Measurements from ENCODE around the gene TMEM253.

Gene TMEM253

DNA sequence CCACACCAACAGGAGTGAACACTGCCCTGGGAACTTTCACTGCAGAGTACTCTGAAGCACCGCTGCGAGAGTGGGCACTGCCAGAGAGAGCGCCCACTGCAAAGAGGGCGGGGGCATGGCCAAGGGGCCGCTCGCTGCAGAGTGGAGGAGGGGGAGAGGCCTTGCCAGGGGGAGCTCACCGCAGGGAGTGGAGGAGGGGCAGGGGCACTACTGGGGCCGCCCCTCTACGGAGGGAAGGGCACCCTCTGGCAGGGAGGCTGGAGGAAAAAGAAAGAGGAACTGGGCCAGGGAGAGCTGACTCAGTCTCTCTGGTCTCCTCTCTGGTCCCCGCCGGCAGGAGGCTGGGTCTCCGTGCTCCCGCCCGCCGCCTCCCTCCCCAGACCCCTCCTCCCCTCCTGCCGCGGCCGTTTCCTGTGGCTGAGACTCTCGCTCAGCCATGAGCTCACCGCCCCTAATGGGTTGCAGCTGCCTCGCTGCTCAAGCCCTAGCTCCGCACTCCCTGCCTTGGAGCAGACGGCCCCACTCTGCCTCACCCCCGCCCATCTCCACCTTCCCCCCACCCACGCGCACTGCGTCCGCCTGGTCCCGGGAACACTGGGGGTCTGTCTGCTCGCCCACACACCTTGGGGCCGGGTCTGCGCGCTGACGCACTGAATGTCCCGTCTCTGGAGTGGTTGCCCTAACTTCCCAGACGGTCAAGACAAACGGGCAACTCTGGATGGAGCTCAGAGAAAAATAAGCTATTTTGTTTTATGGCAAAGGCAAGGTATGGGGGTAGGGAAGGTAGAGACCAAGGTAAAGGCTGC, 29.4 kb upstream of the TMEM253 start:
- DNase-seq = peak; percentile 75

DNA sequence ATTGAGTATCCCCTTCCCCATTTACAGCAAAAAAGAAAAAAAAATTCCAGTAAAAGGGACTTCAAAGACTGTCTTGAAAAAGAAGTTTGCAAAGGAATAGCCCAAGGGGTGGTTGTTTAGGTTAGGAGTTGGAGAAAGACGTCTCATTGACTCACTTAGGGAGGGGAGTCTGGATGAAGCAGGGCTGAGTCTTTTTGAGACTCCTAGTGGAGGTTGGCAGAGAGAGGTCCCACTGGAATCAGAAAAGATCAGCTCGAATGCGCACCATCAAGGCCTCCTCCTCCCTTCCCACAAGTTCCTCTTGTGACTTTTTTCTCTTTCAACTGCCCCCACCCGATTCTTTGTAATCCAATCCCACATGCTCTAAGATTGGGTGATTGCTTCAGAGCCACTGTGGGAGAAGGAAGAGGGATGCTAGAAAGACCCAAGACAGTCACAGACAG, 28.8 kb upstream of the TMEM253 start:
- DNase-seq = no peak

DNA sequence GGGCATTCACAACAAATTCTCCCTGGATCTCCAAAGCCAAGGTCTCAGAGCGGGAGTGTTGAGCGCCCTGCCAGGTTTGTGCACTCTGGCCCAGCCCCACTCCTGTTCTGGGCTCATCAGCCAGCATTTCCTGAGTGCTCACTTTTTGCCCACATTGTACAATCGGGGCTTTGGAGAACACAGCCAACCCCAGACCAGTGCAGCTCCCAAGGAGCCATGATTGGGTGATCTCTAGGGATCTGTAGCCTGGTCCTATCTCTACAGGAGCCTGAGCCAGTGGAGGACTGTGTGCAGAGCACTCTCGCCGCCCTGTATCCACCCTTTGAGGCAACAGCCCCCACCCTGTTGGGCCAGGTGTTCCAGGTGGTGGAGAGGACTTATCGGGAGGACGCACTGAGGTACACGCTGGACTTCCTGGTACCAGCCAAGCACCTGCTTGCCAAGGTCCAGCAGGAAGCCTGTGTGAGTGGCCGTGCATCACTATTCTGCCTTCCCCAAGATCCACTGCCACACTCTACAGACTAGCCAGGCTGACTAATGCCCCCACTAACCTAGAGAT, 28.0 kb upstream of the TMEM253 start:
- DNase-seq = no peak

DNA sequence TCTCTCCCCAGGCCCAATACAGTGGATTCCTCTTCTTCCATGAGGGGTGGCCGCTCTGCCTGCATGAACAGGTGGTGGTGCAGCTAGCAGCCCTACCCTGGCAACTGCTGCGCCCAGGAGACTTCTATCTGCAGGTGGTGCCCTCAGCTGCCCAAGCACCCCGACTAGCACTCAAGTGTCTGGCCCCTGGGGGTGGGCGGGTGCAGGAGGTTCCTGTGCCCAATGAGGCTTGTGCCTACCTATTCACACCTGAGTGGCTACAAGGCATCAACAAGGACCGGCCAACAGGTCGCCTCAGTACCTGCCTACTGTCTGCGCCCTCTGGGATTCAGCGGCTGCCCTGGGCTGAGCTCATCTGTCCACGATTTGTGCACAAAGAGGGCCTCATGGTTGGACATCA, 26.9 kb upstream of the TMEM253 start:
- DNase-seq = no peak

DNA sequence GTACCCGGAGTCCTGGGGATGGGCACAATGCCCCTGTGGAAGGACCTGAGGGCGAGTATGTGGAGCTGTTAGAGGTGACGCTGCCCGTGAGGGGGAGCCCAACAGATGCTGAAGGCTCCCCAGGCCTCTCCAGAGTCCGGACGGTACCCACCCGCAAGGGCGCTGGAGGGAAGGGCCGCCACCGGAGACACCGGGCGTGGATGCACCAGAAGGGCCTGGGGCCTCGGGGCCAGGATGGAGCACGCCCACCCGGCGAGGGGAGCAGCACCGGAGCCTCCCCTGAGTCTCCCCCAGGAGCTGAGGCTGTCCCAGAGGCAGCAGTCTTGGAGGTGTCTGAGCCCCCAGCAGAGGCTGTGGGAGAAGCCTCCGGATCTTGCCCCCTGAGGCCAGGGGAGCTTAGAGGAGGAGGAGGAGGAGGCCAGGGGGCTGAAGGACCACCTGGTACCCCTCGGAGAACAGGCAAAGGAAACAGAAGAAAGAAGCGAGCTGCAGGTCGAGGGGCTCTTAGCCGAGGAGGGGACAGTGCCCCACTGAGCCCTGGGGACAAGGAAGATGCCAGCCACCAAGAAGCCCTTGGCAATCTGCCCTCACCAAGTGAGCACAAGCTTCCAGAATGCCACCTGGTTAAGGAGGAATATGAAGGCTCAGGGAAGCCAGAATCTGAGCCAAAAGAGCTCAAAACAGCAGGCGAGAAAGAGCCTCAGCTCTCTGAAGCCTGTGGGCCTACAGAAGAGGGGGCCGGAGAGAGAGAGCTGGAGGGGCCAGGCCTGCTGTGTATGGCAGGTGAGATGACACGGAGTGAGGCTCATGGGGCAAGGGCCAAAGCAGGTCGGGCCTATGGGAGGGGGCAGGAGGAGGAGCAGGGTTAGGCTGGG, 26.2 kb upstream of the TMEM253 start:
- DNase-seq = no peak

DNA sequence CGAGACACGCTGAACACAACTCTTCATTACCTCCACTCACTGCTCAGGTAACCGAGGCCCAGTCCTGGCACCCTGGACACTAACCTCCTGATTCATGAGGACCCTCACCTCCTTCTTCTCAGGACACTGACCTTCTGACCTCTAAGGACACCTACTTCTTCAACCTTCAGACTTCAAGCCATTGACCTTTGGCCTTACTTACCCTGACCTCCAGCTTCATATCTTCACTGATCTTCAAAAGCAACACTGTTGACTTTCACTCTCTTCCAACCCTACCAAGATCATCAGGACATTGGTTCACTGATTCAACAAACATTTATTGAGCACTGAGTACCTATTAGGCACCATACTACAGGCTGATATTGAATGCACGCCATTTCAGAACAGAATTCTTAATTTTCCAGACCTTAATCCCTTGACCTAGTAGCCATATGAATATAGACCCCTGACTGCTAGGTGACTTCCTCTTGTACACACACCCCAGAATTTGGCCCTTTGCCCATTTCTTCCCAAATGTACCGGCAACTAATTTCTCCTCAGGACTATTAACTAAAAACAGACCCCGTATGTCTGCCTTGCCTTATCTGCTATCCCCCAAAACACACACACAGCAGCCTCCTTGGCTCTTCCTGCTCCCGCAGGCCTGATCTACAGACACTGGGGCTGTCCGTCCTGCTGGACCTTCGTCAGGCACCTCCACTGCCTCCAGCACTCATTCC, 25.0 kb upstream of the TMEM253 start:
- DNase-seq = no peak

DNA sequence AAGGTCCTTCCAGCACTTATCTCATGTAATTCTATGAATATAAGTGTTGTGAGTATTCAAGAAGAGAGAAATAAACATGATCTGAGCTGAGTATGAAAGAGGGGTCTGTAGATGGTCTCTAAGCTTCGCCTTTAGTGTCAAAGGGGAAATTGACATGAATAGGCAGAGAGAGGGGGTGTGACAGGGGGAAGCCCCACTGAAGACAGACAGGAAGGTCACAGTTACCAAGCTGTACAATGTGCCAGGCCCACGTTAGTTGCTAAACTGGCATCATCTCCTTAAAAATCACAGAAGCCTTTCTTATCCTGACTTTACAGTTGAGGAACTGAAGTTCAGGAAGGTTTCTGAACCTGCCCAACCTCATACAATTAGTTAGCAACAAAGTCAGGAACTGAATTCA, 23.2 kb upstream of the TMEM253 start:
- DNase-seq = no peak

DNA sequence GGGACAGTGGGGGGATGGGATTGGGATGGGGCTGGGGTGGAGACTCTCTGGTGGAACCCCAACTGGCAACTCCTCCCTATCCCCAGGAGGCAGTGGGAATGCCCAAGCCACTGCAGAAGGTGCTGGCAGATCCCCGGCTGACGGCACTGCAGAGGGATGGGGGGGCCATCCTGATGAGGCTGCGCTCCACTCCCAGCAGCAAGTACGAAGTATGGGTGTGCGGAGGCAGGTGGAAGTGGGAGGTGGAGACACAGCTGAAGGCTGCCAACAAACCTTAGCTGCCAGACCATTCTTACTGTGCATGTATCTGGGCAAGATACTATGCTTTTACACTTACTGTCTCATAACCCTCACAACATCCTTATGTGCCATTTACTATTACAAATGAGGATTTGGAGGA, 22.6 kb upstream of the TMEM253 start:
- DNase-seq = no peak

DNA sequence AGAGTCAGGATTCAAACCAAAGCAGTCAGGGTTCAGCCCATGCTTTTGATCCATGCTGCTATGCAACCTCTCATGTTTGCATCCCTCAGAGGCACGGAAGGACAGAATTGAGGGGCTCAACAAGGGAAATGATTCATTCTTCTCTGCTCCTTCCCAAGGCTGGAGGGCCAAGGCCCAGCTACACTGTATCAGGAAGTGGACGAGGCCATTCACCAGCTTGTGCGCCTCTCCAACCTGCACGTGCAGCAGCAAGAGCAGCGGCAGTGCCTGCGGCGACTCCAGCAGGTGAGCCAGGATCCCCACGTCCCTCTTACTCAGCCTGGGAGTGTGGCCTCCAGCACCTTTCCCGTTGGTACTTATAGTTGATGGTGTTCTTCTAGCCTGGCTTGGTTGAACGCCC, 22.1 kb upstream of the TMEM253 start:
- DNase-seq = no peak

DNA sequence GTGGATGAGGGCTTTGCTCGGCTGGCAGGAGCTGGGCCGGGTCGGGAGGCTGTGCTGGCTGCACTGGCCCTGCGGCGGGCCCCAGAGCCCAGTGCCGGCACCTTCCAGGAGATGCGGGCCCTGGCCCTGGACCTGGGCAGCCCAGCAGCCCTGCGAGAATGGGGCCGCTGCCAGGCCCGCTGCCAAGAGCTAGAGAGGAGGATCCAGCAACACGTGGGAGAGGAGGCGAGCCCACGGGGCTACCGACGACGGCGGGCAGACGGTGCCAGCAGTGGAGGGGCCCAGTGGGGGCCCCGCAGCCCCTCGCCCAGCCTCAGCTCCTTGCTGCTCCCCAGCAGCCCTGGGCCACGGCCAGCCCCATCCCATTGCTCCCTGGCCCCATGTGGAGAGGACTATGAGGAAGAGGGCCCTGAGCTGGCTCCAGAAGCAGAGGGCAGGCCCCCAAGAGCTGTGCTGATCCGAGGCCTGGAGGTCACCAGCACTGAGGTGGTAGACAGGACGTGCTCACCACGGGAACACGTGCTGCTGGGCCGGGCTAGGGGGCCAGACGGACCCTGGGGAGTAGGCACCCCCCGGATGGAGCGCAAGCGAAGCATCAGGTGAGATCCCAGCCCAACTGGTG, 19.2 kb upstream of the TMEM253 start:
- DNase-seq = no peak

DNA sequence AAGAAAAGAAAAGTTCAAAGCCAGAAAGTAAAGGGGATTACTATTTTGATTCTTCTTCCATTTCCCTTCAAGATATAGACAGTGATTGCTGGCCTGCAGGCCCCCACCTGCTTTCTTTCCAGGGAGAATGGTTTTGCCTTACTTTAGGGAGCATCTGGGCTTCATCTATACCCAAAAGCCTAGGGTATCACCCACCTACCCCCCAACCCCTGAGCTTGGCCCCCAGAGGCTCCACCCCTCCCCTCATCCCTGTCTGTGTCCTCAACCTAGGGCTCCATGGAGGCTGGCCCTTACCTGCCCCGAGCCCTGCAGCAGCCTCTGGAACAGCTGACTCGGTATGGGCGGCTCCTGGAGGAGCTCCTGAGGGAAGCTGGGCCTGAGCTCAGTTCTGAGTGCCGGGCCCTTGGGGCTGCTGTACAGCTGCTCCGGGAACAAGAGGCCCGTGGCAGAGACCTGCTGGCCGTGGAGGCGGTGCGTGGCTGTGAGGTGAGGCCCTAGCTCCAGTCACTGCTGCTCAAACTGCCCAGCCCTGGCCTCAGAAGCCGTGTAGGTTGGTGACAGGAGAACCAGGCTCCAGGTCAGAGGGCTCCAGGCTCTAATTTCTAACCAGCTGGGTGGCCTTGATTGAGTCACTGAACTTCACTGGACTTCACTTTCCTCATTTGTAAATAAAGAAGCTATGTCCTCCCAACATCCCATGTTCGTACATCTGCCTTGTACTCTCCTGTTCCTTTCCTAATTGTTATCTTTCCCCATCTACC, 17.1 kb upstream of the TMEM253 start:
- DNase-seq = no peak

DNA sequence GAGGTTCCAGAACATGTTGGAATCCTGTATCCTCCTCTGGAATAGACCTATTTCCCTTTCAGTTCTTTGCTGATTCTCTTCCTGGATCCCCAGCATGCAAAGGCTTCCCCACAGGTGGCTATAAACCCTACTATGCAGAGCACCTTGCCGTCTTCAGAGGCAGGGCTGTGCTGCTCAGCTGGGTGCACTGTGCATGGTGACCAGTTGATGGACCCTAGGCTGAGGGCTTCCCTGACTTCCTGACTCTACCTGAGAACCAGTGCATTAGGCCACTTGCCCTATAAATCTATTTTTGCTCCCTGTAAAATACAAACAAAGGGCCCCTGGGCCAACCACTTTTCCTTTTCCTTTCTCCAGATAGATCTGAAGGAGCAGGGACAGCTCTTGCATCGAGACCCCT, 16.5 kb upstream of the TMEM253 start:
- DNase-seq = no peak

DNA sequence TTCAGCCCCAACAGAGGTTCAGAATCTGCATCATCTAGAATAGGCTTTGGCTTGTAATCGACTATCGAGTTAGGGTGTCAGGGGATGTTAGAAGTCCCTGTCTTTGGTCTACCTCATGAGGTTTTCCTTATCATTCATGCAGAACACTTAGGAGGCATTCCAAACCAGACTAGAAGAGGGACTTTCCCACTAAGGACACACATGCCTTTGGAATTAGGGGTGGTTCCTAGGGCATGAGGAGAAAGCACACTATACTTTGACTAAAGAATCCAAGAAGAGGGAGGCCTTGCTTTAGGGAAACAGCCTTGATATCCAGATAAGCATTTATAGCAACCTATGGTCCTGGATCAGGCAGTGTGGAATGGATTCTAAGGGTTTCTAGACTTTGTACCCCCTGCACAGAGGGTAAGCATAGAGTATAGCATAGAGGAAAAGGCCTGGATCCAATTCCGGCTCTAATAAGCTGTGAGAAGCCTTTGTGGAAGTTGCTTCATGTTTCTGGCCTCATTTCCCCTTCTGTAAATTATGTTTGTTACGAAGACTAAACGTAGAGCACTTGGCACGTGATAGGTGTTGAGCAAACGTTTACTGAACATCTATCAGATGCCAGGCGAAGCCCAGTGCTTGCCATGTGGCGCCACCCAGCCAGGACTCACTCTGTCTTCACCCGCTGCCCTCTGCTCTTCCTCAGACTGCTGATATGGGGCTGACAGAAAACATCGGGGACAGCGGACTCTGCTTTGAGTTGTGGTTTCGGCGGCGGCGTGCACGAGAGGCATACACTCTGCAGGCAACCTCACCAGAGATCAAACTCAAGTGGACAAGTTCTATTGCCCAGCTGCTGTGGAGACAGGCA, 15.6 kb upstream of the TMEM253 start:
- DNase-seq = no peak

DNA sequence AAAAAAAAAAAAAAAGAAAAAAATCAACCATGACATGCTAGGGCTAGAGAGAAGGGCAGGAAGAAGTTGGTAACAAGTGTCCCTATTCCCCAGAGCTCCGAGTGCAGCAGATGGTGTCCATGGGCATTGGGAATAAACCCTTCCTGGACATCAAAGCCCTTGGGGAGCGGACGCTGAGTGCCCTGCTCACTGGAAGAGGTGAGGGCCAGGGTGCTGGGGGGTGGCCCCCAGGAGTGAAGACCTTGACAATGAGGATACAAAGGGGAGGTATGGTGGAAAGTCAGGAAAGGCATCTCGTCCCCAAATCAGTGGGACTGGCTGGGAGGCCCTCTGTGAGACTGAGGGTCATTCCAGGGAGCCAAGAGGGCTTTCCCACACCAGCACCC, 14.0 kb upstream of the TMEM253 start:
- DNase-seq = no peak

DNA sequence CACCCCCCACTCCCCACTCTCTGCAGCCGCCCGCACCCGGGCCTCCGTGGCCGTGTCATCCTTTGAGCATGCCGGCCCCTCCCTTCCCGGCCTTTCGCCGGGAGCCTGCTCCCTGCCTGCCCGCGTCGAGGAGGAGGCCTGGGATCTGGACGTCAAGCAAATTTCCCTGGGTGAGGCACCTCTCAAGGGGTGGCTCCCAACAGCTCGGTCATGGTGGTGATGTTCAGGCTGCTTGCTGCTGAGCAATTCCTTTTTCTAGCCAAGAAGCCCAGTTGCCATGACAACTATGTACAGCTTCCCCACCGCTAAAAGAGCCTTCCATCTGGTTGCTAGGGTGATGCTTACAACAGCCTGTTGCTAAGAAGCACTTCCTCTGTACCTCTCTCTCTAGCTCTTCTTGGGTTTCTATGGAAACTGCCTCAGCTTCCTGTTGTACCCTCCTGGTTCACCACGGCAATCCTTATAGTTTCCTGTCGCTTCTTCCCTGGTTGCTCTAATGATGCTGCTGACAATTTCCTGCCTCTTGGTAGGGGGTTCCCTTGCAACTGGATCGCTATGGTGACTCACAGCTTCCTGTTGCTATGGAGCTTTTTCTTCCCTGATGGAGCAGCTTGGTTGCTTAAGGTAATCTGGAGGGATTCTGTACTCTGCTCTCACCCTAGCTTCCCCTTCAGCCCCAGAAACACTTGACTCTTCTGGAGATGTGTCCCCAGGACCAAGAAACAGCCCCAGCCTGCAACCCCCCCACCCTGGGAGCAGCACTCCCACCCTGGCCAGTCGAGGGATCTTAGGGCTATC, 13.4 kb upstream of the TMEM253 start:
- no peak for DNase-seq

DNA sequence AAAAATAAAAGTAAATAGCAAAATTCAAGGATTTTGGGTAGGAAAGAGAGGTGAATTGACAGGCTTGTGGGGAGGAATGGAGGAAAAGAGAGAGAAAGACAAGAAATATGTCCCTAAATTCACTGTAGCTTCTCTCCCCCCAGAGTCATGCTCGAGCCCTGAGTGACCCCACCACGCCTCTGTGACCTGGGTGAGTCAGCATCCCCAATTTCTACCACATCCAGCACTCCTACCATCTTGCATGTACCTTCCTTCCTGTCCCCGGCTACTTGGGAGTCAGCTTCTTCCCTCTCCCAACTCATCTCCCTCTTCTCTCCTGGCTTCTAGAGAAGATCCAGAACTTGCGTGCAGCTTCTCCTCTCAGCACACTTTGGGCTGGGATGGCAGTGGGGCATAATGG, 12.2 kb upstream of the TMEM253 start:
- DNase-seq = no peak

DNA sequence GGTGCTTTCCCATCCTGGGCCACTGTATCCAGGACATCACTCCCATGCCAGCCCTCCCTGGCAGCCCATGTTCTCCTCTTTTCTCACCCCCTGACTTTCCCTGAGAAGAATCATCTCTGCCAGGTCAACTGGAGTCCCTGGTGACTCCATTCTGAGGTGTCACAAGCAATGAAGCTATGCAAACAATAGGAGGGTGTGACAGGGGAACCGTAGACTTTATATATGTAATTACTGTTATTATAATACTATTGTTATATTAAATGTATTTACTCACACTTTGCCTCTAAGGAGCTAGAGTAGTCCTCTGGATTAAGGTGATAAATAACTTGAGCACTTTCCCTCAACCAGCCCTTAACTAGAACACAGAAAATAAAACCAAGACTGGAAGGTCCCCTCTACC, 11.6 kb upstream of the TMEM253 start:
- no peak for DNase-seq

DNA sequence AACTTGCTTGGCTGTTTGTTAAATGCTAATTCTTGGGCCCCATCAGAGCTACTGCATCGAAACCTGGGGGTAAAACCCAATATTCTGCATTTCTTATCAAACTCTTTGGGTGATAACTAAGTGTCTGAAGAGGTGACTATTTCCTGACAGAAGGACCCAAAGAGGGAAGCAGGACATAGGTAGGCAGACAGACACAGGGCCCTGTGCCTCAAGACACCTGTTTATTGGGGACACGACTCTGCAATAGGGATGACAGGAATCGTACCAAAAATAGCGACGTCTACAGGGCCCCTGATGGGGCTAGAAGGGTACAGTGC, 11.0 kb upstream of the TMEM253 start:
- no peak for DNase-seq

DNA sequence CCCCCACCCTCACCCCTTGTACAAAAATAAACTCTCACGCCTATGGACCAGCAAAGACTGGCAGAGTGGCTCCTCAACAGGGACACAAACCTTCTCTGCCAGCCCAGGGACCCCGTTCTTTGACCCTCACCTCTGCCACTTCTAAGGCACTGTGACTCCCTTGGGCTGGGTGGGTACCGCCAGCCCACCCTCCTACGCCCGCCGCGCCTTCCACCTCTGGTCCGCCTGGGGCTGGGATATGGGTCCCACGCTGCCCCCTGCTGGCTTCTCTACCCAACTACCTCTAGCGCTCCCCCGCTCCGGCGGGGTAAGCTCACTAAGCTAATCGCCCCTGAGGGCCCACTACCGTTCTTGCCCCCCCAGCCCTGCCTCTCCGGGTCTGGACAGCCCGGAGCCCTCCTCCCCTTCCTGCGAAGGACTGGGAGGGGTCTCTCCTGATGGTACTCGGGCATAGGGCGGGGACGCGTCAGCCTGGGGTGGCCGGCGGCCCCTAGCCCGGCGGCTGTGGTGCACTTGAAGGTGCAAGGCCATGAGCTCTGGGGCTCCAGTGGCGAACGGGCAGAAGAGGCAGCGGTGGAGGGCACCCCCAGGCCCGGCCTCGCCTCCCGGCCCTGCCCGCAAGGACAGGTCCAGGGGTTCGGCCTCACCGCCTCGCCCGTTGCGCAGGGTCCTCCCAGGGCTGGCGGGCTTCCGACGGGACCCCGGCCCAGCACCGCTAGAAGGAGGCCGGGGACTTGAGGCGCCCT, 10.5 kb upstream of the TMEM253 start:
- DNase-seq = no peak

All from SHP77 treated with DMSO at 0.1 percent for 48 hours (cell line).